ENCODE results near the gene PRG2. TPM values are rescaled to one million over a fixed set of nuclear protein-coding genes. Genes with fewer than 3 reads are reported as not detected.

PRG2 gene
- total and polyA plus RNA-seq, 5 donors from 2014 or later: 0.13 TPM; not detected in 4

GRCh38 chr11:57424792-57425564 lies 34.5 kb upstream of the PRG2 start:
- Mint-ChIP-seq H3K9me3 (no peaks in the 10 kb centered on the region), H3K27me3 (no peaks in the 10 kb centered on the region), H3K4me1 (peaks cover 12 to 51% (median 42%) of the 10 kb centered on the region in 4 donors), H3K4me3 (peak overlapping the region; percentile 88 to 92 (median 90)), H3K36me3 (peaks cover 26% of the 10 kb centered on the region), H3K27ac (peak overlapping the region; percentile 94 to 95 (median 95))
- peak overlapping the region; percentile 66 for H3K4me3 ChIP-seq (ENCODE audit: low read depth, low read length)
- ATAC-seq (ENCODE audit: low read depth in 2 of 2): peak; percentile 94 to 95
- no peaks in the 10 kb centered on the region for H3K27me3 ChIP-seq (ENCODE audit: control insufficient read depth, insufficient read depth, low read length)
- H3K36me3 ChIP-seq (ENCODE audit: control insufficient read depth, insufficient read depth, low read length): peaks cover 5% of the 10 kb centered on the region
- H3K4me1 ChIP-seq (ENCODE audit: control insufficient read depth, insufficient read depth, low read length, poor library complexity, severe bottlenecking): peaks cover 36% of the 10 kb centered on the region
- H3K27ac ChIP-seq (ENCODE audit: insufficient read depth, low read length, poor library complexity, severe bottlenecking): peak overlapping the region; percentile 78
- H3K9me3 ChIP-seq (ENCODE audit: control insufficient read depth in 2 of 2, low read length in 2 of 2): no peaks in the 10 kb centered on the region
- peak; percentile 65 to 85 (median 69) for DNase-seq

GRCh38 chr11:57424137-57424791 lies 33.8 kb upstream of the PRG2 start:
- H3K27ac Mint-ChIP-seq: peak overlapping the region; percentile 94 to 95 (median 95)
- H3K36me3 Mint-ChIP-seq: peaks cover 28% of the 10 kb centered on the region
- H3K27me3 Mint-ChIP-seq: no peaks in the 10 kb centered on the region
- peaks cover 12 to 51% (median 42%) of the 10 kb centered on the region in 4 donors for H3K4me1 Mint-ChIP-seq
- Histone ChIP-seq H3K4me1 (ENCODE audit: control insufficient read depth, insufficient read depth, low read length, poor library complexity, severe bottlenecking) (peaks cover 36% of the 10 kb centered on the region), H3K27me3 (ENCODE audit: control insufficient read depth, insufficient read depth, low read length) (no peaks in the 10 kb centered on the region), H3K4me3 (ENCODE audit: low read depth, low read length) (peak overlapping the region; percentile 66), H3K9me3 (ENCODE audit: control insufficient read depth in 2 of 2, low read length in 2 of 2) (no peaks in the 10 kb centered on the region), H3K36me3 (ENCODE audit: control insufficient read depth, insufficient read depth, low read length) (peaks cover 9% of the 10 kb centered on the region), H3K27ac (ENCODE audit: insufficient read depth, low read length, poor library complexity, severe bottlenecking) (peak overlapping the region; percentile 78)
- ATAC-seq (ENCODE audit: low read depth in 2 of 2) (no peak), DNase-seq (no peak)
- no peaks in the 10 kb centered on the region for H3K9me3 Mint-ChIP-seq
- peak overlapping the region; percentile 53 to 92 (median 90) for H3K4me3 Mint-ChIP-seq

- Mint-ChIP-seq H3K4me3 (peak overlapping the region in 2 of 4 donors; percentile 44 to 50), H3K4me1 (peaks cover 12 to 51% (median 42%) of the 10 kb centered on the region in 4 donors), H3K9me3 (no peaks in the 10 kb centered on the region), H3K27me3 (no peaks in the 10 kb centered on the region), H3K27ac (peak overlapping the region; percentile 24 to 95 (median 80)), H3K36me3 (peaks cover 34% of the 10 kb centered on the region)
- Histone ChIP-seq H3K27ac (ENCODE audit: insufficient read depth, low read length, poor library complexity, severe bottlenecking) (no peak overlapping the region), H3K27me3 (ENCODE audit: control insufficient read depth, insufficient read depth, low read length) (no peaks in the 10 kb centered on the region), H3K36me3 (ENCODE audit: control insufficient read depth, insufficient read depth, low read length) (peaks cover 13% of the 10 kb centered on the region), H3K4me3 (ENCODE audit: low read depth, low read length) (no peak overlapping the region), H3K9me3 (ENCODE audit: control insufficient read depth in 2 of 2, low read length in 2 of 2) (no peaks in the 10 kb centered on the region), H3K4me1 (ENCODE audit: control insufficient read depth, insufficient read depth, low read length, poor library complexity, severe bottlenecking) (peaks cover 36% of the 10 kb centered on the region)
- no peak for ATAC-seq (ENCODE audit: low read depth in 2 of 2)
- DNase-seq: no peak
These were observed 32.2 kb upstream of the PRG2 start for GRCh38 chr11:57422669-57423068.

GRCh38 chr11:57421805-57422204 lies 31.4 kb upstream of the PRG2 start:
- peaks cover 22% of the 10 kb centered on the region for H3K36me3 ChIP-seq (ENCODE audit: control insufficient read depth, insufficient read depth, low read length)
- no peaks in the 10 kb centered on the region for H3K27me3 Mint-ChIP-seq
- peaks cover 42% of the 10 kb centered on the region for H3K36me3 Mint-ChIP-seq
- no peaks in the 10 kb centered on the region for H3K27me3 ChIP-seq (ENCODE audit: control insufficient read depth, insufficient read depth, low read length)
- H3K4me1 Mint-ChIP-seq: peaks cover 12 to 46% (median 38%) of the 10 kb centered on the region in 4 donors
- no peaks in the 10 kb centered on the region for H3K9me3 Mint-ChIP-seq
- H3K27ac ChIP-seq (ENCODE audit: insufficient read depth, low read length, poor library complexity, severe bottlenecking): no peak overlapping the region
- no peak overlapping the region for H3K4me3 ChIP-seq (ENCODE audit: low read depth, low read length)
- no peak for ATAC-seq (ENCODE audit: low read depth in 2 of 2)
- no peak for DNase-seq
- peak overlapping the region in 1 of 3 donors; percentile 9 for H3K27ac Mint-ChIP-seq
- no peaks in the 10 kb centered on the region for H3K9me3 ChIP-seq (ENCODE audit: control insufficient read depth in 2 of 2, low read length in 2 of 2)
- H3K4me1 ChIP-seq (ENCODE audit: control insufficient read depth, insufficient read depth, low read length, poor library complexity, severe bottlenecking): peaks cover 32% of the 10 kb centered on the region
- peak overlapping the region in 1 of 4 donors; percentile 38 for H3K4me3 Mint-ChIP-seq

GRCh38 chr11:57421066-57421465 lies 30.6 kb upstream of the PRG2 start:
- H3K4me3 ChIP-seq (ENCODE audit: low read depth, low read length): no peak overlapping the region
- H3K36me3 ChIP-seq (ENCODE audit: control insufficient read depth, insufficient read depth, low read length): peaks cover 28% of the 10 kb centered on the region
- ATAC-seq (ENCODE audit: low read depth in 2 of 2) (no peak), DNase-seq (no peak)
- no peaks in the 10 kb centered on the region for H3K27me3 ChIP-seq (ENCODE audit: control insufficient read depth, insufficient read depth, low read length)
- Mint-ChIP-seq H3K36me3 (peaks cover 44% of the 10 kb centered on the region), H3K4me1 (peaks cover 12 to 39% (median 33%) of the 10 kb centered on the region in 4 donors), H3K27ac (peak overlapping the region in 1 of 3 donors; percentile 54), H3K9me3 (no peaks in the 10 kb centered on the region), H3K27me3 (no peaks in the 10 kb centered on the region), H3K4me3 (no peak overlapping the region)
- no peak overlapping the region for H3K27ac ChIP-seq (ENCODE audit: insufficient read depth, low read length, poor library complexity, severe bottlenecking)
- no peaks in the 10 kb centered on the region for H3K9me3 ChIP-seq (ENCODE audit: control insufficient read depth in 2 of 2, low read length in 2 of 2)
- peaks cover 24% of the 10 kb centered on the region for H3K4me1 ChIP-seq (ENCODE audit: control insufficient read depth, insufficient read depth, low read length, poor library complexity, severe bottlenecking)

- Mint-ChIP-seq H3K4me3 (no peak overlapping the region), H3K36me3 (peaks cover 58% of the 10 kb centered on the region), H3K9me3 (no peaks in the 10 kb centered on the region), H3K4me1 (peaks cover 12 to 23% (median 21%) of the 10 kb centered on the region in 4 donors), H3K27ac (peak overlapping the region in 1 of 3 donors; percentile 35), H3K27me3 (no peaks in the 10 kb centered on the region)
- H3K27me3 ChIP-seq (ENCODE audit: control insufficient read depth, insufficient read depth, low read length): no peaks in the 10 kb centered on the region
- ATAC-seq (ENCODE audit: low read depth in 2 of 2) (no peak), DNase-seq (no peak)
- no peaks in the 10 kb centered on the region for H3K9me3 ChIP-seq (ENCODE audit: control insufficient read depth in 2 of 2, low read length in 2 of 2)
- H3K4me1 ChIP-seq (ENCODE audit: control insufficient read depth, insufficient read depth, low read length, poor library complexity, severe bottlenecking): peaks cover 5% of the 10 kb centered on the region
- no peak overlapping the region for H3K4me3 ChIP-seq (ENCODE audit: low read depth, low read length)
- H3K27ac ChIP-seq (ENCODE audit: insufficient read depth, low read length, poor library complexity, severe bottlenecking): no peak overlapping the region
- H3K36me3 ChIP-seq (ENCODE audit: control insufficient read depth, insufficient read depth, low read length): peaks cover 45% of the 10 kb centered on the region
These were observed 28.7 kb upstream of the PRG2 start for GRCh38 chr11:57419146-57419545.

GRCh38 chr11:57418131-57418530 lies 27.7 kb upstream of the PRG2 start:
- Histone ChIP-seq H3K27ac (ENCODE audit: insufficient read depth, low read length, poor library complexity, severe bottlenecking) (no peak overlapping the region), H3K4me1 (ENCODE audit: control insufficient read depth, insufficient read depth, low read length, poor library complexity, severe bottlenecking) (no peaks in the 10 kb centered on the region), H3K36me3 (ENCODE audit: control insufficient read depth, insufficient read depth, low read length) (peaks cover 55% of the 10 kb centered on the region), H3K9me3 (ENCODE audit: control insufficient read depth in 2 of 2, low read length in 2 of 2) (no peaks in the 10 kb centered on the region), H3K27me3 (ENCODE audit: control insufficient read depth, insufficient read depth, low read length) (no peaks in the 10 kb centered on the region), H3K4me3 (ENCODE audit: low read depth, low read length) (no peak overlapping the region)
- no peak overlapping the region for H3K27ac Mint-ChIP-seq
- DNase-seq (no peak), ATAC-seq (ENCODE audit: low read depth in 2 of 2) (no peak)
- peaks cover 62% of the 10 kb centered on the region for H3K36me3 Mint-ChIP-seq
- no peaks in the 10 kb centered on the region for H3K27me3 Mint-ChIP-seq
- peaks cover 10 to 23% (median 17%) of the 10 kb centered on the region in 4 donors for H3K4me1 Mint-ChIP-seq
- no peaks in the 10 kb centered on the region for H3K9me3 Mint-ChIP-seq
- H3K4me3 Mint-ChIP-seq: no peak overlapping the region

Measured in CD4-positive, CD25-positive, alpha-beta regulatory T cell (primary cell).